HS-27A (cell line): ENCODE measurements around the gene SLC2A3.
"Not testable (repeated sequence)": the region's sequence is repeated elsewhere in the genome, so short reads cannot be mapped to it uniquely, and the experiment has no call there.

Source experiments
- DNase-seq: peaks from one replicate; pipeline ENCODE4 v3.0.0-alpha.2; 2012; ENCODE audit warnings: low read depth, missing footprints

The SLC2A3 gene

GRCh38 chr12:7935590-7936581 lies at the start of gene SLC2A3:
Gene SLC2A3 (minus strand): TSS chr12:7936187. CDS start chr12:7936034, 153 bp downstream.
- DNase-seq, result peak; percentile 93

DNA sequence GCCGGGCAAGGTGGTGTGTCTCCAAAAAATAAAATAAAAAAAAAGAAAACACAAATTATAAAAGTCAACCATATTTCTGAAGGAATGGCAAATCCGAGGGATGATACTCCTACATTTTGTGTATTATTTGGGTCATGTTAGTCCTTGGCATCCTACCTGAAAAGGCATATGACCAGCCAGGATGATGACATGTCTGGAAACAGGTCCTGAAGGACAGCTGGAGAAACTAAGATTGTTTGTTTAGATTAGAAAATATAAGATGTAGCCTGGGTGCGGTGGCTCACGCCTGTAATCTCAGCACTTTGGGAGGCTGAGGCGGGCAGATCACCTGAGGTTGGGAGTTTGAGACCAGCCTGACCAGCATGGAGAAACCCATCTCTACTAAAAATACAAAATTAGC lies 48.9 kb upstream of the SLC2A3 start:
- DNase-seq, result no peak

- DNase-seq, result not testable (repeated sequence)
Measured at GRCh38 chr12:7983460-7983859, 47.5 kb upstream of the SLC2A3 start.

- not testable (repeated sequence) for DNase-seq
Measured at GRCh38 chr12:7983019-7983418, 47.0 kb upstream of the SLC2A3 start.

DNA sequence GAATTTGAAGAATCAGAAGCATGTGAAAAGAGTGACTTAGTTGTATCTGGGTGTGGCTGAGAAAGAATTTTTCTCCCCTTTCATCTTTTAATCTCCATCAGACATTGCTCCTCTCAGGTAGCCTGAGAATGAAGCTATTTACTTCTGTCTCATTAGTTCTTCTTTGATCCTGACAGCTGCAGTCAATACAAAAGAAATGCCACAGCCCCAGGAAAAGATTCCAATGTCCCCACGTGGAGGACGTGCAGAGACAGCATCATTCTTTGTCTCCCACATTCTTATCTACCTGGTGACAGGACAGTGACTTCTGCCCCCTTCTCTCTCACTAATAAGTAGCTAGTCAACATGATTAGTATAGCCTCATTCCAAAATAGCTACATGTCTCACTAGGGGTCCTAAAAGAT lies 46.3 kb upstream of the SLC2A3 start:
- DNase-seq, result not testable (repeated sequence)

GRCh38 chr12:7981446-7981845 lies 45.5 kb upstream of the SLC2A3 start:
- DNase-seq, result no peak

DNA sequence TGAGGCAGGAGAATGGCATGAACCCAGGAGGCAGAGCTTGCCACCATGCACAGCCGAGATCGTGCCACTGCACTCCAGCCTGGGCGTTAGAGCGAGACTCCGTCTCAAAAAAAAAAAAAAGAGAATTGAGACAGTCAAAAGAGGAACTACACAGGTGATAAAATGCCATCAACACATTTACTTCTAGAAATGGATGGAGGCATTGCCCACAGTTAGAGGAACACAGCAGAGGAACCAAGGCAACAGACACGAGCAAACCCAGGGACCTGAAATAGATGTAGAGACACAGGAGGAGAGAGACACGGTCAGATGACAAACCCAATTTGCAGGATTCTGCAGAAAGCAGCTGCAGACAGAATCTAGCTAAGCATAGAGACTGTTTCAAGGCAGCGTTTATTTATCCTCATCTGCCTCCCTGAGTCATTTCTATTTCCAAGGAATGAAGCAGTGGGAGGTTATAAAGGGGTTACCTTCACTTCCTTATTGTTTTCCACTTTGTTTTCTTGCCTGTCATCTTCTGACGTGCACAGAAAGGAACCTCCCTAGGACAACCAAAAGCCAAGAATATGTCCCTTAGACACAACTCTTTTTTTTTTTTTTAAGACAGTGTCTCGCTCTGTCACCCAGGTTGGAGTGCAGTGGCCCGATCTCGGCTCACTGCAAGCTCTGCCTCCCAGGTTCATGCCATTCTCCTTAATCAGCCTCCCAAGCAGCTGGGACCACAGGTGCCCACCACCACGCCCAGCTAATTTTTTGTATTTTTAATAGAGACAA lies 41.6 kb upstream of the SLC2A3 start:
- not testable (repeated sequence) for DNase-seq

DNA sequence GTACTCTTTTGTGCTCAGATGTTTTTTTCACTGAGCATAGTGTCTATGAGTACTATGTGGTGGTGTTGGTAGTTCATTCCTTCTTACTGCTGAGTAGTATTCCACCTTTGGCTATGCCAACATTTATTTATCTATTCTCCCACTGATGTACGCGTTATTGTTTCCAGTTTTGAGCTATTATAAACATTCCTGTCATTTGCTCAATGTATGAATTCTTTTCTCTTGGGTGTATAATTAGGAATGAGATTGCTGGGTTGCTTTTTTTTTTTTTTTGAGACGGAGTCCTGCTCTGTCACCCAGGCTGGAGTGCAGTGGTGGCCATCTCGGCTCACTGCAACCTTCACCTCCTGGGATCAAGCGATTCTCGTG lies 37.5 kb upstream of the SLC2A3 start:
- no peak for DNase-seq

- DNase-seq, result no peak
Measured at GRCh38 chr12:7972734-7973456, 36.9 kb upstream of the SLC2A3 start.

DNA sequence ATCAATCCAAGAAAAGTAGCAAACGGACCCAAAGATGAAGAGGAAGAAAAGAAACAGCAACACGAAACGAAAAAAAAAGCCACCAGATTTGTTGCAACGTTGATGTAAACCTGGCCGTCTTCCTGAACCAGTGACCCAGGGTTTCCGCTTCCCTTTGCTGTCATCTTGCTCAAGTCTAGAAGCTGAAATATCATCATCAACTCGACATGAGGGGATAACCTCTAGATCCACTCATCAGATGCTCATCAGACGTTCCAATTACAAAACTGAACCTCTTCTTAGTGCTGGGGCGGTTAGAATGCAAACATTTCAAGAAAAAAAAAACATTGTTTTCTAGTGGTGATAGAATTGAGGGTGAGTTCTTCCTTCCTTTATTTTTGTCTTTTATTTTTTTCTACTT lies 36.3 kb upstream of the SLC2A3 start:
- not testable (repeated sequence) for DNase-seq

GRCh38 chr12:7971765-7972164 lies 35.8 kb upstream of the SLC2A3 start:
- DNase-seq, result not testable (repeated sequence)

DNA sequence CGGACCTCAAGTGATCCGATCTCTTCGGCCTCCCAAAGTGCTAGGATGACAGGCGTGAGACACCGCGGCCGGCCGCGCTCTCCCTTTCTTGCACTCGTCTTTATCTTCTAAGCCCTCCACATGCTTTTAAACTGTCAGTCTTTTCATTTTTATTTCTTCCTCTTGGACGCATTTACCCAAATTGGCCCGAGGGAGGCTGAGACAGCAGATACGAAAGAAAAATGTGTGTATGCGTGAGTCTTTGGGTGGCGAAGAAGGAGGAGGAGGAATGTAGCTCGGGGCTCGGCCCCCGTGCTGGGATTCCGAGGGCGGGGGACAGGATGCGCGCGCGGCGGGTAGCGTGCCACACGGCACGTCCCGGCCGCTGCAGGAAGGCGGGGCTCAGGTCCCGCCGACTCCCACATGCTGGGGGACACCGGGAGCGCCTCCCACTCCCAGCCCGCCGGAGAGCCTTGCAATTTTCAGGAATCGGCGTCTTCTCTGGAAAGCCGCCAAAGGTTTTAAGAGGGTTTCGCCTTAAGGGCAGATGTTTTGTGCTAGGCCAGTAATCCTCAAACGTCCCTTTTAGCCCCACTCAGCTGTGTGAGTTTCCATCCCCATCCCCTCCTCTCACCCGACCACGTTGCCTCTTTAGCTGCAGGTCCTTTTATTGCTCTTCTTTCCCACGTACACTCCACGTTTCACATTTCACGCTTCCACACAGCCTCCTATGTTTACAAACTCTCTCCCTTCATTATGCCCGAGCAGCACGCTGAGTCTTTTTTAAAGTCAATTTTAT lies 34.7 kb upstream of the SLC2A3 start:
- DNase-seq, result peak; percentile 90

DNA sequence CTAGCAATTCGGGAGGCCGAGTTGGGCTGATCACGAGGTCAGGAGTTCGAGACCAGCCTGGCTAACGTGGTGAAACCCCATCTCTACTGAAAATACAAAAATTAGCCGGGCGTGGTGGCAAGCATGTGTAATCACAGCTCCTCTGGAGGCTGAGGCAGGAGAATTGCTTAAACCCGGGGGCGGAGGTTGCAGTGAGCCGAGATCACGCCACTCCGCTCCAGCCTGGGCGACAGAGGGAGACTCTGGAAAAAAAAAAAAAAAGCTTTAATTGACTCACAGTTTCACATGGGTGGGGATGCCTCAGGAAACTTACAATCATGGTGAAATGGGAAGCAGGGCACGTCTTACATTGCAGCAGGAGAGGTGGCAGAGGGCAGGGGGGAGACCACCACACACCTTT lies 30.6 kb upstream of the SLC2A3 start:
- no peak for DNase-seq

DNA sequence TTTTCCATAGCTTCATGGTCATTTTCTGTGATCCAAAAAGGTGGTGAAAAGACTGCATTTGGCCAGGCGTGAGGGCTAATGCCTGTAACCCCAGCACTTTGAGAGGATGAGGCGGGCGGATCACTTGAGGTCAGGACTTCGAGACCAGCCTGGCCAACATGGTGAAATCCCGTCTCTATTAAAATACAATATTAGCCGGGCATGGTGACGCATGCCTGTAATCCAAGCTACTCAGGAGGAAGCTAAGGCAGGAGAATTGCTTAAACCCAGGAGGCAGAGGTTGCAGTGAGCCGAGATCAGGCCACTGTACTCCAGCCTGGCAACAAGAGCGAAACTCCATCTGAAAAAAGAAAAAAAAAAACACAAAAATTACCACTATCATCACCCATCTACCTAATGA lies 28.7 kb upstream of the SLC2A3 start:
- not testable (repeated sequence) for DNase-seq

GRCh38 chr12:7961395-7962178 lies 25.6 kb upstream of the SLC2A3 start:
- no peak for DNase-seq

GRCh38 chr12:7959701-7960121 lies 23.7 kb upstream of the SLC2A3 start:
- no peak for DNase-seq

GRCh38 chr12:7959278-7959677 lies 23.3 kb upstream of the SLC2A3 start:
- no peak for DNase-seq

DNA sequence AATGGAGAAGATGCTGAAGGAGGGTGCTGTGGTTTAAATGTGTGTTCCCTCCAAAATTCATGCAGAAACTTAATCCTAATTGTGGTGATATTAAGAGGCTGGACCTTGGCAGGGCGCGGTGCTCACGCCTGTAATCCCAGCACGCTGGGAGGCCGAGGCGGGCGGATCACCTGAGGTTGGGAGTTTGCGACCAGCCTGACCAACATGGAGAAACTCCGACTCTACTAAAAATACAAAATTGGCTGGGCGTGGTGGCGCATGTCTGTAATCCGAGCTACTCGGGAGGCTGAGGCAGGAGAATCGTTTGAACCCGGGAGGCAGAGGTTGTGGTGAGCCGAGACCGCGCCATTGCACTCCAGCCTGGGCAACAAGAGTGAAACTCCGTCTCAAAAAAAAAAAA lies 18.9 kb upstream of the SLC2A3 start:
- not testable (repeated sequence) for DNase-seq

DNA sequence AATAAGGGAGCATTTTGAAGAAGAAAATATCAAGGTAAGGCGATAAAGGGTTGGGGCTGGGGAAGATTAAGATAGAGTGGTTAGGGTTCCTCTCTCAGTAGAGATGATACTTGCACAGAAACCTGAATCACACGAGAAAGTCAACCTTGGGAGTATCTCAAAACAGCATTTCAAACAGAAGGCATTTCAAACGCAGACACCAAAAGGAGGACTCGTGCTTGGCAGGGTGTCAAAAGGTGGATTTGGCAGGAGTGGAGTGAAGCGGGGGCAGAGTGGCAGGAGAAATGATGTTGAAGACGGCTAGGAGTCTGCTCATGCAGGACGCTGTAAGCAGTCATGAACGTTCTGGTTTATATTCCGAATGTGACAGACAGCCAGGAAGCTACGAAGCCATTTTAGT lies 18.4 kb upstream of the SLC2A3 start:
- DNase-seq, result not testable (repeated sequence)

DNA sequence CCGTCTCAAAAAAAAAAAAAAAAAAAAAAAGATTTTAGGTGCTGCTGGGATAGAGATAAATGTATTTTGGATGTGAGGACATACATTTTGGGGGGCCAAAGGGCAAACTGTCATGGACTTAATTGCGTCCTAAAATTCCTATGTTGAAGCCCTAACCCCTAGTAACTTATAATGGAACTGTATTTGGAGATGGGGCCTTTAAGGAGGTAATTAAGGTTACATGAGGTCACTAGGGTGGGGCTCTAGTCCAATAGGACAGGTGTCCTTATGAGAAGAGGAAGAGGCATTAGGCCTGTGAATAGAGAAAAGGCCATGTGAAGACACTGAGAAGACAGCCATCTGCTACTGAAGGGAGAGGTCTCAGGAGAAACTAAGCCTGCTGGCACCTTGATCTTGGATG lies 17.9 kb upstream of the SLC2A3 start:
- DNase-seq, result not testable (repeated sequence)

- no peak for DNase-seq
Measured at GRCh38 chr12:7951671-7952070, 15.7 kb upstream of the SLC2A3 start.
